GM21619 (cell line): ENCODE results near the gene TMED6.
A peak's percentile ranks its signal among the peaks of the same experiment; 100 is the strongest.
"Not testable (repeated sequence)": the region's sequence is repeated elsewhere in the genome, so short reads cannot be mapped to it uniquely, and the experiment has no call there.

Source experiments
- ATAC-seq: cut with Tn5 transposase; IDR thresholded peaks from one replicate; pipeline ENCODE4 v1.9.1; 2021; ENCODE audit not compliant: unreplicated experiment

TMED6 gene

GRCh38 chr16:69363281-69363717 lies 11.7 kb upstream of the TMED6 start:
- no peak for ATAC-seq

- not testable (repeated sequence) for ATAC-seq
These were observed 8.5 kb upstream of the TMED6 start for GRCh38 chr16:69360070-69360469.

- ATAC-seq = no peak
These were observed 951 bp downstream of the TMED6 start for GRCh38 chr16:69350536-69351133.

GRCh38 chr16:69349536-69349935 lies 2.0 kb downstream of the TMED6 start:
- no peak for ATAC-seq

GRCh38 chr16:69348222-69348621 lies 3.4 kb downstream of the TMED6 start:
- ATAC-seq = no peak

GRCh38 chr16:69346683-69347082 lies 4.9 kb downstream of the TMED6 start:
- no peak for ATAC-seq

- ATAC-seq = no peak
These were observed 5.7 kb downstream of the TMED6 start for GRCh38 chr16:69345923-69346322.

GRCh38 chr16:69344171-69344570 lies 7.4 kb downstream of the TMED6 start:
- no peak for ATAC-seq

GRCh38 chr16:69340095-69340644 lies 11.4 kb downstream of the TMED6 start:
- no peak for ATAC-seq

GRCh38 chr16:69339289-69340094 lies 12.1 kb downstream of the TMED6 start, which contains the start of the genes COG8 and NIP7:
TSS of gene COG8 (minus strand) at chr16:69339564. CDS start at chr16:69339552, 12 bp downstream.
TSS of gene NIP7 (plus strand) at chr16:69339772. CDS start at chr16:69339830, 58 bp downstream.
- ATAC-seq = peak; percentile 89

GRCh38 chr16:69338557-69339288 lies 12.9 kb downstream of the TMED6 start:
- ATAC-seq = no peak

GRCh38 chr16:69334696-69335095 lies 16.9 kb downstream of the TMED6 start:
- no peak for ATAC-seq

- ATAC-seq = peak; percentile 96
These were observed 21.1 kb downstream of the TMED6 start, which contains the start of gene PDF for GRCh38 chr16:69330286-69331109. TSS of gene PDF (minus strand) at chr16:69330588. CDS start at chr16:69330570, 18 bp downstream.

- ATAC-seq = peak; percentile 28
These were observed 22.0 kb downstream of the TMED6 start for GRCh38 chr16:69329369-69330285.

- no peak for ATAC-seq
These were observed 22.7 kb downstream of the TMED6 start for GRCh38 chr16:69328854-69329316.

GRCh38 chr16:69327585-69328310 lies 23.8 kb downstream of the TMED6 start:
- ATAC-seq = no peak

- no peak for ATAC-seq
These were observed 25.3 kb downstream of the TMED6 start for GRCh38 chr16:69326172-69326873.

GRCh38 chr16:69325784-69326171 lies 25.8 kb downstream of the TMED6 start:
- no peak for ATAC-seq
